ENCODE data around the gene OSBP. TPM values are rescaled to one million over a fixed set of nuclear protein-coding genes. Genes with fewer than 3 reads are reported as not detected.

OSBP gene
- total RNA-seq, 1 donor from 2014 or later = 40.9 TPM

GRCh38 chr11:59611570-59612565 lies 3.7 kb downstream of the OSBP start:
- ATAC-seq = no peak
- no peak for DNase-seq
- intact Hi-C loops (cut with micrococcal nuclease) = no loop called here

GRCh38 chr11:59610289-59610688 lies 5.3 kb downstream of the OSBP start:
- DNase-seq = no peak
- ATAC-seq = no peak
- intact Hi-C loops (cut with micrococcal nuclease) = no loop called here

GRCh38 chr11:59607703-59608454 lies 7.7 kb downstream of the OSBP start:
- ATAC-seq (no peak), DNase-seq (no peak)
- intact Hi-C loops (cut with micrococcal nuclease) = no loop called here

GRCh38 chr11:59602432-59602831 lies 13.1 kb downstream of the OSBP start:
- no peak for ATAC-seq
- intact Hi-C loops (cut with micrococcal nuclease) = no loop called here
- no peak for DNase-seq

GRCh38 chr11:59601788-59602187 lies 13.8 kb downstream of the OSBP start:
- DNase-seq = no peak
- intact Hi-C loops (cut with micrococcal nuclease) = no loop called here
- no peak for ATAC-seq

GRCh38 chr11:59600636-59601035 lies 14.9 kb downstream of the OSBP start:
- no peak for ATAC-seq
- DNase-seq = no peak
- intact Hi-C loops (cut with micrococcal nuclease) = no loop called here

- ATAC-seq (no peak), DNase-seq (no peak)
- intact Hi-C loops (cut with micrococcal nuclease) = no loop called here
Observed at GRCh38 chr11:59600234-59600633, 15.3 kb downstream of the OSBP start.

- DNase-seq (no peak), ATAC-seq (no peak)
- intact Hi-C loops (cut with micrococcal nuclease) = no loop called here
Observed at GRCh38 chr11:59598961-59599360, 16.6 kb downstream of the OSBP start.

- DNase-seq = no peak
- no peak for ATAC-seq
- intact Hi-C loops (cut with micrococcal nuclease) = no loop called here
Observed at GRCh38 chr11:59584294-59584693, 31.3 kb downstream of the OSBP start.

- no peak for DNase-seq
- ATAC-seq = no peak
- intact Hi-C loops (cut with micrococcal nuclease) = no loop called here
Observed at GRCh38 chr11:59582006-59582405, 33.6 kb downstream of the OSBP start.

GRCh38 chr11:59578369-59578768 lies 37.2 kb downstream of the OSBP start:
- no peak for ATAC-seq
- intact Hi-C loops (cut with micrococcal nuclease) = no loop called here
- DNase-seq = no peak

- ATAC-seq (no peak), DNase-seq (no peak)
- intact Hi-C loops (cut with micrococcal nuclease) = no loop called here
Observed at GRCh38 chr11:59575505-59575904, 40.1 kb downstream of the OSBP start.

GRCh38 chr11:59574932-59575502 lies 40.6 kb downstream of the OSBP start:
- ATAC-seq (no peak), DNase-seq (no peak)
- intact Hi-C loops (cut with micrococcal nuclease) = no loop called here

- no peak for DNase-seq
- ATAC-seq = peak; percentile 27
- intact Hi-C loops (cut with micrococcal nuclease) = no loop called here
Observed at GRCh38 chr11:59574467-59574866, 41.1 kb downstream of the OSBP start.

GRCh38 chr11:59573216-59573615 lies 42.4 kb downstream of the OSBP start:
- intact Hi-C loops (cut with micrococcal nuclease) = no loop called here
- DNase-seq (no peak), ATAC-seq (no peak)

- ATAC-seq (no peak), DNase-seq (no peak)
- intact Hi-C loops (cut with micrococcal nuclease) = no loop called here
Observed at GRCh38 chr11:59572091-59572490, 43.5 kb downstream of the OSBP start.

GRCh38 chr11:59562292-59562691 lies 53.3 kb downstream of the OSBP start:
- no peak for ATAC-seq
- no peak for DNase-seq
- intact Hi-C loops (cut with micrococcal nuclease) = no loop called here

- intact Hi-C loops (cut with micrococcal nuclease) = no loop called here
- ATAC-seq (peak; percentile 93), DNase-seq (peak; percentile 91)
Observed at GRCh38 chr11:59560702-59561473, 54.7 kb downstream of the OSBP start.

GRCh38 chr11:59560290-59560701 lies 55.3 kb downstream of the OSBP start:
- intact Hi-C loops (cut with micrococcal nuclease) = no loop called here
- ATAC-seq (peak; percentile 77), DNase-seq (no peak)

Measured in left ventricle myocardium superior (tissue), 1 donor.